Psoas muscle (tissue), 8 donors: Measurements from ENCODE around the gene SEC63. TPM values are rescaled to one million over a fixed set of nuclear protein-coding genes. Genes with fewer than 3 reads are reported as not detected.

Experiments
- ATAC-seq, 4 donors: fragments of 200-7000 bp; cut with Tn5 transposase; one replicate each; pipeline ENCODE4 v1.9.1; 2020; ENCODE audit warnings: moderate library complexity in 3 of 4, mild to moderate bottlenecking in 2 of 4
- DNase-seq, 2 donors: peaks; one replicate each; pipeline ENCODE4 v3.0.0-alpha.2; 2020
- H3K27ac ChIP-seq: fragments of 200-600 bp; one replicate; pipeline ENCODE4 v1.8.0; 2022
- H3K27me3 ChIP-seq, 3 donors: fragments of 200-600 bp in 1 of 3; one replicate each; pipeline versions ENCODE4 v1.6.1 to v1.8.0; 2013 to 2022; ENCODE audit warnings: low read length in 2 of 3, mild to moderate bottlenecking in 2 of 3, moderate library complexity in 1 of 3; ENCODE audit not compliant: insufficient read depth in 3 of 3
- H3K36me3 ChIP-seq, 2 donors: fragments of 200-600 bp in 1 of 2; one replicate each; pipeline versions ENCODE4 v1.6.1 to v1.8.0; 2013 to 2022; ENCODE audit warnings: low read depth in 1 of 2, mild to moderate bottlenecking in 1 of 2, moderate library complexity in 1 of 2; ENCODE audit not compliant: insufficient read depth in 1 of 2
- H3K4me1 ChIP-seq: fragments of 200-600 bp; one replicate; pipeline ENCODE4 v1.8.0; 2022
- H3K4me3 ChIP-seq: fragments of 200-600 bp; one replicate; pipeline ENCODE4 v1.8.0; 2022; ENCODE audit warnings: mild to moderate bottlenecking
- H3K9me3 ChIP-seq: fragments of 200-600 bp; one replicate; pipeline ENCODE4 v1.8.0; 2022
- WGBS, 3 donors: extraction: QIAGEN DNeasy Blood & Tissue Kit; methylation state at CpG; one replicate each; pipeline versions ENCODE4 v1.1.6 to v1.1.7; 2013; 5-methylcytosine and 5-hydroxymethylcytosine counted together
- intact Hi-C, 2 donors: fragments of 100-400 bp; cut with DNase I; formaldehyde crosslinking; loops; one replicate each; pipeline versions ENCODE4 v1.11.0 to v1.14.2; 2022
- polyA plus RNA-seq, 3 donors: library from polyadenylated mRNA; stranded (reverse); fragments of 200-250 nt; gene quantifications; one replicate each; pipeline ENCODE4 v1.2.3, GENCODE V29; 2013
- total RNA-seq, 4 donors: library from RNA; stranded (reverse); fragmentation: NEBNext Ultra II Directional in 2 of 4; extraction: Animal tissue kit (Norgen Biotek cat#: 25700) in 2 of 4; gene quantifications; one replicate each; pipeline versions ENCODE4 v1.2.1 to v1.2.4, GENCODE V29; 2021 to 2023
- TF ChIP-seq, protein P1 (sequence below): fragments of 200-600 bp; IDR thresholded peaks from one replicate; pipeline ENCODE4 v1.8.0; 2022; ENCODE audit warnings: antibody characterized with exemption
- donor health status: healthy with polysubstance abuse.
- donor health status: DM: no; HTN: no; CAD: no; lungs with moderate emphysema.
- donor health status: Bipolar disorder and iron deficiency.
- donor health status: healthy.
- donor health status: DM: yes; HTN: yes; CAD: no.
- donor health status: DM: no; HTN: no; CAD: no.
- donor health status: DM: no; HTN: no; CAD: no.
- donor health status: DM: yes; HTN: yes; CAD: no.

Gene SEC63
- total and polyA plus RNA-seq, 7 donors: 15.1 to 53.8 (median 23.2) TPM

DNA sequence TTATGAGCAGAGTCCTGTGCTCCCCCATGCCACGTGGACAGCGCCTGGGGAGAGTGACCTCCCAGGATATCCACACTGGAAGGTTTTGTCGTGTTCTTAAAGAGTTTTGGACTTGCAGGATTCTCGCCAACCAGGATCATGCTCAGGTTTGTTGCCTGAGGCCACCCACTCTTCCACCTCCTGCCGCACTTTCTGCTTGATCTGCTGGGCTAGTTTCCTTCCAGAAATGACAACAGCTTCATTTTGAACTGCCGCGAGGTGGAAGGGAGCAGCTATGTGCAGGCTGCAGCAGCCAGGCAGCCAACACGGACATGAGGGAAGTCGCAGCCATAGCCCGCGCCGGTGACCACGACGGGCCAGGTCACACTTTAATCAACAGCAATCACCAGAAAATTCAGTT is 27.7 kb upstream of the SEC63 start:
- no peak overlapping the region for H3K4me3 ChIP-seq
- H3K27me3 ChIP-seq: peaks cover 0 to 10% (median 0%) of the 10 kb centered on the region in 3 donors
- H3K36me3 ChIP-seq: no peaks in the 10 kb centered on the region
- 46 to 48% (median 47%) methylated on average over 14 of the region's 14 CpGs for WGBS, 3 donors
- intact Hi-C loops: loop anchor here in 1 of 2 donors (10.0 kb wide), 1 partner anchor 539 kb away; no protein-coding TSS in a partner anchor
- TF ChIP-seq, protein P1, sequence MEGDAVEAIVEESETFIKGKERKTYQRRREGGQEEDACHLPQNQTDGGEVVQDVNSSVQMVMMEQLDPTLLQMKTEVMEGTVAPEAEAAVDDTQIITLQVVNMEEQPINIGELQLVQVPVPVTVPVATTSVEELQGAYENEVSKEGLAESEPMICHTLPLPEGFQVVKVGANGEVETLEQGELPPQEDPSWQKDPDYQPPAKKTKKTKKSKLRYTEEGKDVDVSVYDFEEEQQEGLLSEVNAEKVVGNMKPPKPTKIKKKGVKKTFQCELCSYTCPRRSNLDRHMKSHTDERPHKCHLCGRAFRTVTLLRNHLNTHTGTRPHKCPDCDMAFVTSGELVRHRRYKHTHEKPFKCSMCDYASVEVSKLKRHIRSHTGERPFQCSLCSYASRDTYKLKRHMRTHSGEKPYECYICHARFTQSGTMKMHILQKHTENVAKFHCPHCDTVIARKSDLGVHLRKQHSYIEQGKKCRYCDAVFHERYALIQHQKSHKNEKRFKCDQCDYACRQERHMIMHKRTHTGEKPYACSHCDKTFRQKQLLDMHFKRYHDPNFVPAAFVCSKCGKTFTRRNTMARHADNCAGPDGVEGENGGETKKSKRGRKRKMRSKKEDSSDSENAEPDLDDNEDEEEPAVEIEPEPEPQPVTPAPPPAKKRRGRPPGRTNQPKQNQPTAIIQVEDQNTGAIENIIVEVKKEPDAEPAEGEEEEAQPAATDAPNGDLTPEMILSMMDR: no peak
- H3K27ac ChIP-seq: no peak overlapping the region
- H3K9me3 ChIP-seq: no peaks in the 10 kb centered on the region
- ATAC-seq: no peak
- no peaks in the 10 kb centered on the region for H3K4me1 ChIP-seq
- DNase-seq: no peak

DNA sequence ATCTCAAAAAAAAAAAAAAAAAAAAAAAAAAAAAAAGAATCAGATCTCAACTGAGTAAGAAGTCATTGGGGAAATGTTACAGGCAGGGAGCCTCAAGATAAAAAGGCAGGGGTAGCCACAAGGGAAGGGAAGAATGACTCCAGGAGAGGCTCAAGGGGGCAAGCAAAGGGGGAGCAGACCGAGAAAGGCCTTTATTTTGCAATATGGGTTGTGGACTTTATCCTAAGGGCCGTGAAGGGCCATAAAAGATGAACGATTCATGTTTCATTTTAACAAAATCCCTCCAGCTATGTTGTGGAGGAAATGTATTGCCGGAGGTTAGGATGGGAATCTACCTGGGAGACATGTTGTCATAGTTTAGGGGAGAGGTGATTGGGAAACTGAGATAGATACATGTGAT is 25.8 kb upstream of the SEC63 start:
- H3K4me1 ChIP-seq: no peaks in the 10 kb centered on the region
- no peak for ATAC-seq
- H3K36me3 ChIP-seq: no peaks in the 10 kb centered on the region
- H3K4me3 ChIP-seq: no peak overlapping the region
- no peak for DNase-seq
- TF ChIP-seq, protein P1: no peak
- intact Hi-C loops: loop anchor here (5.0 to 10.0 kb wide), 3 partner anchors 63 to 543 kb away; no protein-coding TSS in a partner anchor
- H3K27ac ChIP-seq: no peak overlapping the region
- H3K9me3 ChIP-seq: no peaks in the 10 kb centered on the region
- 88 to 89% (median 89%) methylated on average over 4 of the region's 4 CpGs for WGBS, 3 donors
- peaks cover 0 to 10% (median 0%) of the 10 kb centered on the region in 3 donors for H3K27me3 ChIP-seq

DNA sequence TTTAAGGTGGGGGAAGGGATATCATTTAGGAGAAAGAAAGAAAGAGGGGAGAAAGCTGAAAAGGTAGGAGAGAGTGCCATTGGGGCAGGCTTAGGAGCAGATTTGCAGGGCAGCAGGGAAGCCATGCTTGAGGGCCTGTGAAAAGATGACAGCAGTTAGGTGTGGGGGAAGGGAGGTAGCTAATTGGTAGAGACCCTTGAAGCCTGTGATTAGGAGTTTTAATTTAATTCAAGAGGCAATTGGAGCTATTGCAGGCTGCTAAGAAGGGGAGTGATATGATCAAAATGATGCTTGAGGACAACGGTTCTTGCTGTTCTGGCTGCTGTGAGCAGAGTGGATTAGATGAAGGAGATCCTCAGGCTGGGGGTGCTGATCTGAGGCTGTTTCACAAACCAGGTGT is 24.5 kb upstream of the SEC63 start:
- no peak overlapping the region for H3K4me3 ChIP-seq
- peaks cover 0 to 10% (median 0%) of the 10 kb centered on the region in 3 donors for H3K27me3 ChIP-seq
- no peak for DNase-seq
- no peak for ATAC-seq
- H3K9me3 ChIP-seq: no peaks in the 10 kb centered on the region
- TF ChIP-seq, protein P1: no peak
- intact Hi-C loops: loop anchor here (5.0 to 10.0 kb wide), 3 partner anchors 65 to 545 kb away; no protein-coding TSS in a partner anchor
- H3K36me3 ChIP-seq: no peaks in the 10 kb centered on the region
- no peaks in the 10 kb centered on the region for H3K4me1 ChIP-seq
- no peak overlapping the region for H3K27ac ChIP-seq
- 79 to 85% (median 79%) methylated on average over 1 of the region's 1 CpG for WGBS, 3 donors

DNA sequence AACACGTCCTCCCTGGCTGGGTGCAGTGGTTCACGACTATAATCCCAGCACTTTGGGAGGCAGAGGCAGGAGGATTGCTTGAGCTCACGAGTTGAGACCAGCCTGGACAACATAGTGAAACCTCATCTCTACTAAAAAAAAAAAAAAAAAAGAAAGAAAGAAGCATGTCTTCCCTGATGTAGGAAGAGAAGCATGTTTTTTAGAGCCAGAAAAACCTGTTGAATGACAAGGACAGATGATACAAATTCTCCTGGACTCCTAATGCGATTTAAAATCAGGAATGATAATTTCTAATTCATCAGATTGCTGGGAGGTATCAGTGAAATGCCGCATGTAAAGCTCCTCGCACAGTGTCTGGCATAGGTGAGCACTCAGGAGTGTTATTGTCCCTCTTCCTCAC is 23.7 kb upstream of the SEC63 start:
- Histone ChIP-seq H3K36me3 (no peaks in the 10 kb centered on the region), H3K4me1 (no peaks in the 10 kb centered on the region), H3K4me3 (no peak overlapping the region), H3K9me3 (no peaks in the 10 kb centered on the region), H3K27ac (no peak overlapping the region), H3K27me3 (peaks cover 0 to 10% (median 0%) of the 10 kb centered on the region in 3 donors)
- TF ChIP-seq, protein P1: no peak
- no peak for ATAC-seq
- WGBS, 3 donors: 50 to 68% (median 58%) methylated on average over 6 of the region's 6 CpGs
- DNase-seq: no peak
- intact Hi-C loops: loop anchor here (5.0 to 10.0 kb wide), 3 partner anchors 66 to 546 kb away; no protein-coding TSS in a partner anchor

DNA sequence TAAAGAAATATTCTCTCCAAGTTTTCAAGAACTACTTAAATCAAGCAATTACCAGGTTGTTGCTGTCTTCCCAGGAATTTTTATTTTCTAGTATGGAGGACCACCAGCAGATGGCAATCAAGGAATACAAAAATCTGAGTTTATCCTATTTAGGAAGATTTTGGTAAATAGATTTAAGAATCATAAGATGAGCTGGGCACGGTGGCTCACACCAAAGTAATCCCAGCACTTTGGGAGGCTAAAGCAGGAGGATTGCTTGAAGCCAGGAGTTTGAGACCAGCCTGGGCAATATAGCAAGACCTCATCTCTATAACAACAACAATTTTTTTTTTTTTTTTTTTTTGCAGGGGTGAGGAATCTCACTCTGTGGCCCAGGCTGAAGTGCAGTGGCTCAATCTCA is 19.3 kb upstream of the SEC63 start:
- DNase-seq: no peak
- Histone ChIP-seq H3K4me1 (no peaks in the 10 kb centered on the region), H3K4me3 (no peak overlapping the region), H3K36me3 (no peaks in the 10 kb centered on the region), H3K27ac (no peak overlapping the region), H3K27me3 (no peaks in the 10 kb centered on the region), H3K9me3 (no peaks in the 10 kb centered on the region)
- no peak for ATAC-seq
- TF ChIP-seq, protein P1: peak; percentile 33
- intact Hi-C loops: no loop called here
- 19 to 38% (median 20%) methylated on average over 1 of the region's 1 CpG for WGBS, 3 donors
